Heart right ventricle (tissue), 16 donors: Measurements from ENCODE around the gene ATP2B2. TPM values are rescaled to one million over a fixed set of nuclear protein-coding genes. Genes with fewer than 3 reads are reported as not detected.

ENCODE experiments used
- ATAC-seq, 8 donors: fragments of 200-7000 bp; cut with Tn5 transposase; one replicate each; pipeline ENCODE4 v1.9.1; 2020; ENCODE audit warnings: mild to moderate bottlenecking in 8 of 8, moderate library complexity in 8 of 8, moderate number of reproducible peaks in 1 of 8
- DNase-seq, 2 donors: peaks; one replicate each; pipeline ENCODE4 v3.0.0-alpha.2; 2020
- H3K27ac ChIP-seq, 10 donors: fragments of 200-600 bp; sonication (generic) in 2 of 10; one replicate each; pipeline versions ENCODE4 v1.5.0 to v1.8.0; 2020 to 2022; ENCODE audit warnings: mild to moderate bottlenecking in 3 of 10
- H3K27me3 ChIP-seq, 7 donors: fragments of 200-600 bp; one replicate each; pipeline ENCODE4 v1.8.0; 2021 to 2022; ENCODE audit warnings: mild to moderate bottlenecking in 2 of 7
- H3K36me3 ChIP-seq, 9 donors: fragments of 200-600 bp; sonication (generic) in 1 of 9; one replicate each; pipeline versions ENCODE4 v1.5.0 to v1.8.0; 2020 to 2022; ENCODE audit warnings: mild to moderate bottlenecking in 2 of 9
- H3K4me1 ChIP-seq, 9 donors: fragments of 200-600 bp; sonication (generic) in 1 of 9; one replicate each; pipeline versions ENCODE4 v1.5.0 to v1.8.0; 2020 to 2022; ENCODE audit warnings: mild to moderate bottlenecking in 4 of 9
- H3K4me3 ChIP-seq, 10 donors: fragments of 200-600 bp; sonication (generic) in 2 of 10; one replicate each; pipeline versions ENCODE4 v1.5.0 to v1.8.0; 2020 to 2022; ENCODE audit warnings: mild to moderate bottlenecking in 7 of 10, moderate library complexity in 2 of 10
- H3K9me3 ChIP-seq, 11 donors: fragments of 200-600 bp in 10 of 11; sonication (generic) in 2 of 11; one replicate each; pipeline versions ENCODE4 v1.5.0 to v1.8.0; 2013 to 2022; ENCODE audit warnings: mild to moderate bottlenecking in 2 of 11, control low read depth in 1 of 11, moderate library complexity in 1 of 11
- CTCF ChIP-seq, 9 donors: fragments of 200-600 bp; sonication (generic) in 2 of 9; IDR thresholded peaks; one replicate each; pipeline versions ENCODE4 v1.5.0 to v1.8.0; 2021 to 2022; ENCODE audit warnings: antibody characterized with exemption in 9 of 9, mild to moderate bottlenecking in 5 of 9, moderate library complexity in 1 of 9
- WGBS, 2 donors: extraction: QIAGEN DNeasy Blood & Tissue Kit; methylation state at CpG; one replicate each; pipeline ENCODE4 v1.1.7; 2013; ENCODE audit warnings: inconsistent platforms in 1 of 2; 5-methylcytosine and 5-hydroxymethylcytosine counted together
- intact Hi-C, 10 donors: fragments of 100-400 bp; cut with DNase I; formaldehyde crosslinking; loops; one replicate each; pipeline versions ENCODE4 v1.11.1 to v1.14.2; 2022
- polyA plus RNA-seq, 2 donors: library from polyadenylated mRNA; stranded (reverse); fragments of 200-250 nt; gene quantifications; one replicate each; pipeline ENCODE4 v1.2.3, GENCODE V29; 2013
- total RNA-seq, 10 donors: library from RNA; stranded (reverse); fragmentation: NEBNext Ultra II Directional in 3 of 10; extraction: Animal tissue kit (Norgen Biotek cat#: 25700) in 3 of 10; gene quantifications; one replicate each; pipeline versions ENCODE4 v1.2.1 to v1.2.4, GENCODE V29; 2021 to 2023
- donor health status: Arrhythmogenic right ventricular cardiomyopathy.
- donor health status: ischemic (EF 13 %, LVEDD 7.1; RV severe dilation, severe dysfunction).
- donor health status: healthy with polysubstance abuse.
- donor health status: DM: no; HTN: yes; CAD: no.
- donor health status: DM: no; HTN: no; CAD: no.
- donor health status: ischemic (EF 25% LVEDD 6.9; RV normal size, moderate dysfunction).
- donor health status: ischemic (EF 25% LVEDD 5.7; RV mildly dilated, moderate dysfunction).
- donor health status: healthy.
- donor health status: DM: yes; HTN: yes; CAD: no.
- donor health status: Ischemic cardiomyopathy.
- donor health status: ischemic (EF 35%, LVEDD 5.7; RV mildly dilated, moderate dysfunction).
- donor health status: nonischemic (EF 11% LVEDD 7.7; RV severe dilation, severe dysfunction).
- donor health status: DM: yes; HTN: yes; CAD: no.
- donor health status: PGD.
- donor health status: ischemic (EF 29% LVEDD 5.4; RV normal size, mild dysfunction).
- donor health status: nonischemic (EF 23%, LVEDD 6.1; RV moderate dilation, normal function).

Gene ATP2B2
- total and polyA plus RNA-seq, 12 donors: under 0.01 to 0.30 (median 0.11) TPM; not detected in 4

GRCh38 chr3:10449436-10449835 is 56.0 kb downstream of the ATP2B2 start:
- no peaks in the 10 kb centered on the region for H3K4me1 ChIP-seq
- intact Hi-C loops: no loop called here
- no peak for DNase-seq

GRCh38 chr3:10448544-10448943 is 56.8 kb downstream of the ATP2B2 start:
- H3K9me3 ChIP-seq: no peaks in the 10 kb centered on the region
- no peaks in the 10 kb centered on the region for H3K36me3 ChIP-seq
- peaks cover 0 to 73% (median 30%) of the 10 kb centered on the region in 7 donors for H3K27me3 ChIP-seq
- H3K27ac ChIP-seq: no peak overlapping the region
- intact Hi-C loops: no loop called here
- ATAC-seq: no peak
- H3K4me1 ChIP-seq: no peaks in the 10 kb centered on the region
- H3K4me3 ChIP-seq: no peak overlapping the region
- 74 to 88% methylated on average over 3 of the region's 3 CpGs for WGBS, 2 donors
- no peak for DNase-seq
- no peak for TF ChIP-seq CTCF (IDR thresholded peaks at IDR 0.05)

More at GRCh38 chr3:10449436-10449835, 56.0 kb downstream of the ATP2B2 start:
- no peak overlapping the region for H3K4me3 ChIP-seq
- peaks cover 0 to 77% (median 25%) of the 10 kb centered on the region in 7 donors for H3K27me3 ChIP-seq
- WGBS, 2 donors: 87 to 90% methylated on average over 18 of the region's 18 CpGs
- ATAC-seq: no peak
- H3K27ac ChIP-seq: no peak overlapping the region
- no peaks in the 10 kb centered on the region for H3K36me3 ChIP-seq
- H3K9me3 ChIP-seq: no peaks in the 10 kb centered on the region
- no peak for TF ChIP-seq CTCF (IDR thresholded peaks at IDR 0.05)

GRCh38 chr3:10447527-10448260 is 57.7 kb downstream of the ATP2B2 start:
- no peak for TF ChIP-seq CTCF (IDR thresholded peaks at IDR 0.05)
- Histone ChIP-seq H3K9me3 (no peaks in the 10 kb centered on the region), H3K36me3 (no peaks in the 10 kb centered on the region), H3K4me1 (no peaks in the 10 kb centered on the region), H3K27ac (no peak overlapping the region), H3K27me3 (peaks cover 0 to 66% (median 30%) of the 10 kb centered on the region in 7 donors), H3K4me3 (no peak overlapping the region)
- 67 to 74% methylated on average over 6 of the region's 6 CpGs for WGBS, 2 donors
- no peak for DNase-seq
- no peak for ATAC-seq
- intact Hi-C loops: no loop called here

DNA sequence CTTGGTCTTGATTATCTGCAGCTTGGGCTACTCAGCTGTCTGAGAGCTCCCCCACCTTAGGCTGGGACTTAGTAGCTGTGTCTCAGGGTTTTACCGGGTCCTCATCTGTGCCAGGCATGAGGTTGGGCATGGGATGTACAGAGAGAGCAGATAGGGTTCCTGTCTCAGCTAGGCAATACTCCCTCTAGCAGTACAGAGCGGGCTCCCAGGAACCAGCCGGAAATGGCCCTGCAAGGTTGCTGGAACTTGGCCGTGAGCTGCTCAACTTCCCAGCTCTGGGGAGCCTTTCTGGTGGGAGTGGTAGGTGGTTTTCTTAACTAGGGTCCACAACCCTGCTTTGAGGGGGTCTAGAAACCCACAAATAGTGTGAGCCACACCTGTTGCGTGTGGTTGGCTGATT is 58.3 kb downstream of the ATP2B2 start:
- no peak overlapping the region for H3K4me3 ChIP-seq
- H3K36me3 ChIP-seq: no peaks in the 10 kb centered on the region
- no peaks in the 10 kb centered on the region for H3K4me1 ChIP-seq
- H3K9me3 ChIP-seq: no peaks in the 10 kb centered on the region
- DNase-seq: no peak
- intact Hi-C loops: no loop called here
- ATAC-seq: no peak
- no peak overlapping the region for H3K27ac ChIP-seq
- no peak for TF ChIP-seq CTCF (IDR thresholded peaks at IDR 0.05)
- peaks cover 0 to 60% (median 28%) of the 10 kb centered on the region in 7 donors for H3K27me3 ChIP-seq
- 69 to 83% methylated on average over 5 of the region's 5 CpGs for WGBS, 2 donors
